Hepatic stellate cell (primary cell): ENCODE measurements around the gene IER5.
"Not testable (repeated sequence)": the region's sequence is repeated elsewhere in the genome, so short reads cannot be mapped to it uniquely, and the experiment has no call there.

Experiments
- DNase-seq: peaks from one replicate; pipeline ENCODE4 v3.0.0; 2011; ENCODE audit warnings: low spot score

IER5 gene

GRCh38 chr1:181115971-181116370 lies 27.5 kb downstream of the IER5 start:
- DNase-seq, result not testable (repeated sequence)

GRCh38 chr1:181116819-181117390 lies 28.4 kb downstream of the IER5 start:
- no peak for DNase-seq

GRCh38 chr1:181117648-181118449 lies 29.3 kb downstream of the IER5 start:
- no peak for DNase-seq

GRCh38 chr1:181119093-181119989 lies 30.8 kb downstream of the IER5 start:
- no peak for DNase-seq

- no peak for DNase-seq
Observed at GRCh38 chr1:181120924-181121323, 32.4 kb downstream of the IER5 start.

- DNase-seq, result no peak
Observed at GRCh38 chr1:181121498-181121897, 33.0 kb downstream of the IER5 start.

- no peak for DNase-seq
Observed at GRCh38 chr1:181122222-181122621, 33.7 kb downstream of the IER5 start.

GRCh38 chr1:181123173-181123572 lies 34.7 kb downstream of the IER5 start:
- no peak for DNase-seq

GRCh38 chr1:181124291-181124751 lies 35.8 kb downstream of the IER5 start:
- DNase-seq, result no peak

GRCh38 chr1:181126289-181126688 lies 37.8 kb downstream of the IER5 start:
- DNase-seq, result no peak

- DNase-seq, result no peak
Observed at GRCh38 chr1:181126871-181127587, 38.5 kb downstream of the IER5 start.

GRCh38 chr1:181127898-181128453 lies 39.5 kb downstream of the IER5 start:
- no peak for DNase-seq

GRCh38 chr1:181128592-181129497 lies 40.3 kb downstream of the IER5 start:
- no peak for DNase-seq

- no peak for DNase-seq
Observed at GRCh38 chr1:181129771-181130606, 41.5 kb downstream of the IER5 start.

- no peak for DNase-seq
Observed at GRCh38 chr1:181131255-181131941, 42.9 kb downstream of the IER5 start.

- no peak for DNase-seq
Observed at GRCh38 chr1:181133441-181133951, 45.0 kb downstream of the IER5 start.

GRCh38 chr1:181133969-181134418 lies 45.5 kb downstream of the IER5 start:
- DNase-seq, result no peak

- DNase-seq, result no peak
Observed at GRCh38 chr1:181134543-181135436, 46.3 kb downstream of the IER5 start.
